ENCODE results near the gene ZBTB20. TPM values are rescaled to one million over a fixed set of nuclear protein-coding genes. Genes with fewer than 3 reads are reported as not detected.

Gene ZBTB20
- total and polyA plus RNA-seq, 4 donors: 0.74 to 77.1 (median 27.9) TPM

- ATAC-seq (ENCODE audit: insufficient read depth, low FRiP score): no peak
- TF ChIP-seq CTCF (IDR thresholded peaks at IDR 0.05; ENCODE audit: control extremely low read depth, extremely low read depth): no peak
- H3K27ac ChIP-seq (ENCODE audit: low read depth in 1 of 2, low read length in 1 of 2): no peak overlapping the region
Observed at GRCh38 chr3:114318295-114318694, 828.8 kb downstream of the ZBTB20 start.

GRCh38 chr3:114314282-114314681, 832.8 kb downstream of the ZBTB20 start:
- Histone ChIP-seq H3K9ac (ENCODE audit: insufficient read depth in 1 of 2, low read length in 2 of 2) (no peak overlapping the region), H3K27ac (ENCODE audit: low read depth in 1 of 2, low read length in 1 of 2) (no peak overlapping the region), H3K4me3 (no peak overlapping the region), H3K27me3 (ENCODE audit: control insufficient read depth in 3 of 3, insufficient read depth in 3 of 3, low read length in 2 of 3) (no peaks in the 10 kb centered on the region), H3K4me1 (ENCODE audit: control insufficient read depth in 5 of 5, insufficient read depth in 5 of 5, low read length in 5 of 5) (peaks cover 0 to 2% (median 0%) of the 10 kb centered on the region in 5 donors), H3K36me3 (ENCODE audit: control insufficient read depth in 4 of 4, insufficient read depth in 4 of 4, low read length in 4 of 4) (no peaks in the 10 kb centered on the region), H3K9me3 (ENCODE audit: control insufficient read depth in 4 of 4, insufficient read depth in 3 of 4, low read length in 3 of 4) (no peaks in the 10 kb centered on the region)
- no peak for TF ChIP-seq CTCF (IDR thresholded peaks at IDR 0.05; ENCODE audit: control extremely low read depth, extremely low read depth)
- ATAC-seq (ENCODE audit: insufficient read depth, low FRiP score) (no peak), DNase-seq (no peak)
- 90 to 100% methylated on average over 2 of the region's 2 CpGs for WGBS, 2 donors

More at GRCh38 chr3:114318295-114318694, 828.8 kb downstream of the ZBTB20 start:
- 85 to 89% methylated on average over 5 of the region's 5 CpGs for WGBS, 2 donors
- Histone ChIP-seq H3K36me3 (ENCODE audit: control insufficient read depth in 4 of 4, insufficient read depth in 4 of 4, low read length in 4 of 4) (peaks cover 0 to 7% (median 1%) of the 10 kb centered on the region in 4 donors), H3K9me3 (ENCODE audit: control insufficient read depth in 4 of 4, insufficient read depth in 3 of 4, low read length in 3 of 4) (no peaks in the 10 kb centered on the region), H3K4me1 (ENCODE audit: control insufficient read depth in 5 of 5, insufficient read depth in 5 of 5, low read length in 5 of 5) (peaks cover 0 to 4% (median 0%) of the 10 kb centered on the region in 5 donors), H3K27me3 (ENCODE audit: control insufficient read depth in 3 of 3, insufficient read depth in 3 of 3, low read length in 2 of 3) (no peaks in the 10 kb centered on the region), H3K4me3 (no peak overlapping the region), H3K9ac (ENCODE audit: insufficient read depth in 1 of 2, low read length in 2 of 2) (no peak overlapping the region)
- no peak for DNase-seq

GRCh38 chr3:114313426-114313825, 833.7 kb downstream of the ZBTB20 start:
- Histone ChIP-seq H3K36me3 (ENCODE audit: control insufficient read depth in 4 of 4, insufficient read depth in 4 of 4, low read length in 4 of 4) (no peaks in the 10 kb centered on the region), H3K4me3 (no peak overlapping the region), H3K9me3 (ENCODE audit: control insufficient read depth in 4 of 4, insufficient read depth in 3 of 4, low read length in 3 of 4) (no peaks in the 10 kb centered on the region), H3K4me1 (ENCODE audit: control insufficient read depth in 5 of 5, insufficient read depth in 5 of 5, low read length in 5 of 5) (peaks cover 0 to 2% (median 0%) of the 10 kb centered on the region in 5 donors), H3K27ac (ENCODE audit: low read depth in 1 of 2, low read length in 1 of 2) (no peak overlapping the region), H3K9ac (ENCODE audit: insufficient read depth in 1 of 2, low read length in 2 of 2) (no peak overlapping the region), H3K27me3 (ENCODE audit: control insufficient read depth in 3 of 3, insufficient read depth in 3 of 3, low read length in 2 of 3) (no peaks in the 10 kb centered on the region)
- WGBS, 2 donors: 90 to 94% methylated on average over 2 of the region's 2 CpGs
- TF ChIP-seq CTCF (IDR thresholded peaks at IDR 0.05; ENCODE audit: control extremely low read depth, extremely low read depth): no peak
- no peak for DNase-seq
- ATAC-seq (ENCODE audit: insufficient read depth, low FRiP score): no peak

GRCh38 chr3:114310695-114311094, 836.4 kb downstream of the ZBTB20 start:
- Histone ChIP-seq H3K4me1 (ENCODE audit: control insufficient read depth in 5 of 5, insufficient read depth in 5 of 5, low read length in 5 of 5) (no peaks in the 10 kb centered on the region), H3K9me3 (ENCODE audit: control insufficient read depth in 4 of 4, insufficient read depth in 3 of 4, low read length in 3 of 4) (no peaks in the 10 kb centered on the region), H3K4me3 (no peak overlapping the region), H3K27ac (ENCODE audit: low read depth in 1 of 2, low read length in 1 of 2) (no peak overlapping the region), H3K36me3 (ENCODE audit: control insufficient read depth in 4 of 4, insufficient read depth in 4 of 4, low read length in 4 of 4) (no peaks in the 10 kb centered on the region), H3K9ac (ENCODE audit: insufficient read depth in 1 of 2, low read length in 2 of 2) (no peak overlapping the region), H3K27me3 (ENCODE audit: control insufficient read depth in 3 of 3, insufficient read depth in 3 of 3, low read length in 2 of 3) (no peaks in the 10 kb centered on the region)
- DNase-seq (no peak), ATAC-seq (ENCODE audit: insufficient read depth, low FRiP score) (no peak)
- WGBS, 2 donors: 79 to 90% methylated on average over 2 of the region's 2 CpGs
- TF ChIP-seq CTCF (IDR thresholded peaks at IDR 0.05; ENCODE audit: control extremely low read depth, extremely low read depth): no peak
